Islet of Langerhans (tissue), 1 donor: ENCODE results near the gene DHRSX.
"Not testable (repeated sequence)": the region's sequence is repeated elsewhere in the genome, so short reads cannot be mapped to it uniquely, and the experiment has no call there.

ENCODE experiments used
- FAIRE-seq: peaks from one replicate; lab custom pipeline; 2011; peaks lifted over from hg19 to GRCh38; lab: Jason Lieb, UNC

Gene DHRSX

DNA sequence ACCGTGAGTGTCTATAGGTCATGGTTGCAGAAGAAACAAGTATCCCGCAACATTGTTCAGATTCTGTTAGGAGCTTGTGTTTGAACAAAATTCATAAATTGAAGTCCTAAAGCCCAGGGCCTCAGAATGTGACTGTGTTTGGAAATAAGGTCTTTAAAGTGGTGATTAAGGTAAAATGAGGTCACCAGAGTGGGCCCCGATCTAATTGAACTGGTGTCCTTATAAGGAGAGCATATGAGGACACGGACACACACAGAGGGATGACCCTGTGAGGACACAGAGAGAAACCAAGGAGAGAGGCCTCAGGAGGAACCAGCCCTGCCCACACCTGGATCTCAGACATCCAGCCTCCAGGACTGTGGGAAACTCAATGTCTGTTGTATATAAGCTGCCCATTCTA is 76.9 kb downstream of the DHRSX start:
- FAIRE-seq = no peak

- FAIRE-seq = no peak
Observed at GRCh38 chrX:2423282-2423681, 77.5 kb downstream of the DHRSX start.

DNA sequence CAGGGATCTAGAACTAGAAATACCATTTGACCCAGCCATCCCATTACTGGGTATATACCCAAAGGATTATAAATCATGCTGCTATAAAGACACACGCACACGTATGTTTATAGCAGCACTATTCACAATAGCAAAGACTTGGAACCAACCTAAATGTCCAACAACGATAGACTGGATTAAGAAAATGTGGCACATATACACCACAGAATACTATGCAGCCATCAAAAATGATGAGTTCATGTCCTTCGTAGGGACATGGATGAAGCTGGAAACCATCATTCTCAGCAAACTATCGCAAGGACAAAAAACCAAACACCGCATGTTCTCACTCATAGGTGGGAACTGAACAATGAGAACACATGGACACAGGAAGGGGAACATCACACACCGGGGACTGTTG is 81.4 kb downstream of the DHRSX start:
- FAIRE-seq = not testable (repeated sequence)

GRCh38 chrX:2418000-2418399 is 82.8 kb downstream of the DHRSX start:
- FAIRE-seq = no peak

DNA sequence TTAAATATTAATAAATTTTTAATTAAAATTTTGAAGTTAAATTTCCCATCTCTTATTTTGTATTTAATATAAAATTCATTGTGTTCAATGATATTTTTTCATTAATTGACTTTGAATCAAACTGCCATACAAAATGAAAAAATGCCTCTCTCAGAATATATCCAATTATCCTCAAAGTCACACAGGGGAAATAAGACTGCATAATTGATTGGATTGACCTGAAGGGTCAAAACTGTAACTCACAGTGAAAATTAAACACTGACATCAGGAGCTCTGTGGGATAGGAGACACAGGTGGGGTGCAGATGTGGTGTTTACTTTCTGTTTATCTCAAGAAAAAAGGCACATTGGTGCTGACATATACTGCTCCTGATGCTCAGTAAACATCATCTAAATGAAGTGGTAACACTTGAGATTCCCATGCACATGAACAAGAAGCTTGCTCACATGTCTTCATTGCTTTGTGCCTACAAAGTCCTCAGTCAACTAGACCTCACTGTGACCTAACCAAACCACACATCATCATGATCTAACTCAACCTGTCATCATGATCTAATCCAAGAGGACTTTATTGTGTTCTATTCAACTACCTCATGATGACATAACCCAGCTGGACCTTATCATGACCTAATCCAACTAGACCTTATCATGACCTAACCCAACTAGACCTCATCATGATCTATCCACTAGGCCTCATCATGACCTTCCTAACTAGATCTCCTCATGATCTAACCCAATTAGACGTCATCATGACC is 83.7 kb downstream of the DHRSX start:
- no peak for FAIRE-seq

GRCh38 chrX:2414384-2414783 is 86.4 kb downstream of the DHRSX start:
- no peak for FAIRE-seq

DNA sequence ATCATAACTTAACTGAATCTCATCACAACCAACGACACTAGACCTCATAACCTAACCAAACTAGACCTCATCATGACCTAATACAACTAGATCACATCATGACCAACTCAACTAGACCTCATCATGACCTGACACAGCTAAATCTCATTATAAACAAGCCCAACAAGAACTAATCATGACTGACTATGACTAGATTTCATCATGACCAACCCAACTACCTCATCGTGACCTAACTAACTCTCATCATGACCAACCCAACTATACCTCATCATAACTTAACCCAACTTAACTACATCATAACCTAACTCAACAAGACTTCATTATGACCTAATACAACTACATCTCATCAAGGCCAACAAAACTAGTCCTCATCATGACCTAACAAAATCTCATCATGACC is 86.8 kb downstream of the DHRSX start:
- FAIRE-seq = no peak

DNA sequence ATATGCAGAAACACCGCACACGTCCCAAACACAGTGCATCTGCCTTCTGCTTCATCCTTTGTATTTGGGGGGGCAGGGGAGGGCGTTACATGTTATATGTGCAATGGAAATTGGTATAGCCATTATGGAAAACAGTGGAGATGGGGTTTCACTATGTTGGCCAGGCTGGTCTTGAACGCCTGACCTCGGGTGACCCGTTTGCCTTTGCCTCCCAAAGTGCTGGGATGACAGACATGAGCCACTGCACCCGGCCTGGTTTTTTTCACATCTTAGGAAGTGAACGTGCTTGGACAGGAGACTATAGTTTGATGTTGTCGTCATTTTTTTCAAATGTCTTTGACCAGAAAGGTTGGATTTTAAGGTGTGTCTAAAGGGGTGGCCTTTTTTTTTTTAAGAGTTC is 88.6 kb downstream of the DHRSX start:
- FAIRE-seq = no peak

DNA sequence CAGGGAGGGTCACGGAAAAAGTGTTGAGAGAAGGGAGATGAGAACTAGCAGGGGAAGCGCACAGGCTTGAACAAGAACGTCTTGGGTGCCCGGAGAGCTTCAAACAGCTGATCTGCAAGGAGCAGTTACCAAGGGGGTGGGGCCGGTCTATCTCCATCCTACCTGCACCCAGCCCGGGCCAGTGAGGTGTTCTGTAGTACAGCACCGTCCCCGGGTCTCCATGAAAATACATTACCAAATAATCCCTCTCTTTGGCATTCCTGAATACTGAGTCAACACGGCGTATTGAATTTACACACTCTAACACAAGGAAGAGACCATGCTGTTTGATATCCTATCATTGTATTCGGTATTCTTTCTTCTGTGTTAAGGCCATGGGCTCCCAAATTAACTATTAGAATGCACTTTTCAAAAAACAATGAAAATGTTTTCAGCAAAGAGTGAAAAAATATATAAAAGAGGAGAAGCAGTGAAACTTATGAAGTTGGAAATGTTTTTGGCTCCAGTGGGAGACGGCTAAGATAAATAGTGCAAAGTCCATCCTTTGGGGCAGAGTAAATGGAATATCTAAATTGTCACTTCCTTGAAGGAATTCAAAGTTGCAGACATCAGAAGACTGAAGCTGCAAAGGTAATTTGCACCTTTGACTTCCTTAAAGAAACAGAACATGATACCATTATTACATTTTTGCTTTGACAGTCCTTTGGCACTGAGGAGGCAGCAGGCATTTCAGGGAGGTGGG is 90.3 kb downstream of the DHRSX start:
- no peak for FAIRE-seq

DNA sequence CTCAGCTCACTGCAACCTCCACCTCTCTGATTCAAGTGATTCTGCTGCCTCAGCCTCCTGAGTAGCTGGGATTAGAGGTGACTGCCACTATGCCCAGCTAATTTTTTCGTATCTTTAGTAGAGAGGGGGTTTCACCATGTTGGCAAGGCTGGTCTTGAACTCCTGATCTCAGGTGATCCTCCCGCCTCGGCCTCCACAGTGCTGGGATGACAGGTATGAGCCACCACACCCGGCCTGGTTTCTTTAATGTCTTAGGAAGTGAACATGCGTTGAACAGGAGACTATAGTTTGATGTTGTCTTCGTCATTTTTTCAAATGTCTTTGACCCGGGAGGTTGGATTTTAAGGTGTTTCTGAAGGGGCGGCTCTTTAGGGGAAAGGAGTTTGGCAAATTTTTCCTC is 91.0 kb downstream of the DHRSX start:
- FAIRE-seq = no peak

DNA sequence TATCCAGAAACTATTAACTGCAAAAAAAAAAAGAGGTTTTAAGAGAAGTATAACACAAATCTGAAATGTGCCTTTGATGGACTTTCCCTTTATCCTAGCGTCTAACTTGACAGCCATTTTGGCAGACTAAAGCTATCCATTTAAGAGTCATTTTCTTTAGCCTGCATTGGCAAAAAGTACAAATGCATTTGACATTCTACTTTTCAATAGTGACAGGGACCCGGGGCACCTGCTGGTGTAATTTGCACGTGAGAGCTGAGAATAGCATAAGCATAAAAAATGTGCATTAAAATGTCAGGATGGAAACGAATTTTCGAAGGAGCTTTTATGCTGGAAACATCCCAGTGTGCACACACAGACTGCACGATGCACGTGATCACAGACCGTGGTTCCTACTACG is 91.9 kb downstream of the DHRSX start:
- no peak for FAIRE-seq

GRCh38 chrX:2406891-2407518 is 93.8 kb downstream of the DHRSX start:
- no peak for FAIRE-seq

DNA sequence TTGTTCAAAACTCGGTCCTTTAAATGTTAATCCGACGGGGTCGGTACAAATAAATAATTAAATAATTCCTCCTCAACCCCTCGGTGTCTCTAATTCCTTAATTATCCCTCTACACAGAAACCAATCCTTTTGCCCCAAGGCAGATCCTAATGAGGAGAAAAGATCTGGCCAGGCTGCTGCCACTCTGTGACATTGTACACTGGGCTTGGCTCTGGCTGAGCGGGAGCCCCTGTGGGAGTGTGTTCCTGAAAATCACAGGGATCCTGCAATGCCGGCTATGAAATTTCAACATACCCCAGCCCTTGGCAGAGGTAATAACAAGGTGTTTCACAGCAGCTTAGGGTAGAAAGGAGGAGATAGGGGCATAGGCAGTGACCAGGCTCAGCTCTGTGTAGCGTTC is 96.0 kb downstream of the DHRSX start:
- FAIRE-seq = no peak

DNA sequence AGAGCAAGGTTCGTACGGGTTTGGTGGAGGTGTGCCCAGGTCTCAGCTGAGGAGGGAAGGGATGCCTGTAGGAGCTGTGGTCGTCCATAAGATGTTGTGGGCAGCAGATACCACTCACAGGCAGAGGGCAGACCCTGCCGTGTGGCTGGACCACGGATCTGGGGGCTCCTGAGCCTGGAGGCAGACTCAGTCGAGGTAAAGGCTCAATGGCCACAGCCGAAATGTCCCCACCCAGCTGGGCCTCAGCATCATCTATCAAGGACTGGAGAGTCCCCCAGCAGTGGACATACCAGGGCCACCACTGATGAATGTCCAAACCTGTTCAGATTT is 98.5 kb downstream of the DHRSX start:
- FAIRE-seq = no peak

- no peak for FAIRE-seq
Observed at GRCh38 chrX:2401590-2402360, 99.0 kb downstream of the DHRSX start.

DNA sequence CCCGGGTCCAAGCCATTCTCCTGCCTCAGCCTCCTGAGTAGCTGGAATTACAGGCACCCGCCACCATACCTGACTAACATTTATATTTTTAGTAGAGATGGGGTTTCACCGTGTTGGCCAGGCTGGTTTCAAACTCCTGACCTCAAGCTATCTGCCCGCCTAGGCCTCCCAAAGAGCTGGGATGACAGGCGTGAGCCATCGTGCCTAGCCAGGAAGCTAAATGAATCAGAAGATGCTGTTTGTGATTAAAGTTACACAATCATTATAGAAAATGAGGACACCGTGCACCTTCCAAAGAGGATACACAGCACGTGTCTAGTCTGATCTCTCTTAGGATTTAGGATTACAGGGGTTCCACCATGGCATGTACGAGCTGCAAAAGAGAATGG is 99.6 kb downstream of the DHRSX start:
- no peak for FAIRE-seq

DNA sequence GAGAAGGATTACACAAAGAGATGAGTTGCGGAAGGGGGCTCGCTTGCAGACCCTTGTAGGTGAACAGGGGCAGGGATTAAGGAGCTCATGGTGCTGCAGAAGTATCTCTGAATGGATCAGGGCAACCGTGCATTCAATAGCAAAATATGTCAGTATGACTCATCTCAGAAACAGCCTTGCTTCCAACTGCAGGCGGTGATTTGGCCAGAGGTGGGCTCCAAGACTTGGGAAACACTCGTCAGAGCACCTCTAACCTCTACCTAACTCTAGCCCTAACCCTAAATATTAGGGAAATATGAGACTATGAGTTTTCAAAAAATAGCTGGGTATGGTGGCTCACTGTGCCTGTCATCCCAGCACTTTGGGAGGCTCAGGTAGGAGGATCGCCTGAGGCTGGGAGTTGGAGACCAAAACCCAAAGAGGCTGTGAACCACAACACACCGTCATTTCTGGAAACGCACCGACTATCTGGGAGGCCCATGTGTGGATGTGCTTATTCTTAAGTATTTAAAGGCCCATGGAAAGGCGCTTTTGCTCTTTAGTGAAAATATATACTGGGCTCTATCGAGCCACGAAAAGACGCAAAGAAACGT is 102.6 kb downstream of the DHRSX start:
- FAIRE-seq = no peak

- FAIRE-seq = no peak
Observed at GRCh38 chrX:2397229-2398063, 103.3 kb downstream of the DHRSX start.

- FAIRE-seq = no peak
Observed at GRCh38 chrX:2395261-2395992, 105.3 kb downstream of the DHRSX start.

DNA sequence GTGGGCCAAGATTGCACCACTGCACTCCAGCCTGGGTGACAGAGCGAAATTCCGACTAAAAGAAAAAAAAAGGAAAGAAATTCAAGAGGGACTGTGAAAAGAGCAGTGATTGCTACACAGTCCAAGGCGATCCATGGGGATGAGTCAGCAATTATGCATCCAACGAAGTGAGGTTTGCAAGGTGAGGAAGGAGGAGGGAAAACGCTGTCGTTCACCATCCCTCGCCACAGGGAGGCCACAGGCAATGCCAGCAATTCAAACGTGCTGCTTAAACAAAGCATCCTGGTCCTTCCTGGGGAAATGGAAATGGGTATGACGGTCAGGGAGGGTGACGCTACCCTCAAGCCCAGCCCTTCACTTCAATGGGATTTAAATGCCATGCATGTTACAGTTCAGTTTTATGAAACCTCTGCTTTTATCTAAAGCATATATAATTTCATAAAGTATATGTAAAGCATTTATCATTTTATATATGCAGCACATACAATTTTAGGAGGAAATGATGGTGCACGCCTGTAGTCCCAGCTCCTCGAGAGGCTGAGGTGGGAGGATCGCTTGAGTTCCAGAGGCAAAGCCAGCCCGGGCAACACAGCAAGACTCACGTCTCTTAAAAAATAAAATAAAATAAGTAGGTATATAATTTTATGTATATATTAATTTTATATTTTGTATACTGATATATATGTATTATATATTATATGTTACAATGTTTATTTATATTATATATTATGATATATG is 108.7 kb downstream of the DHRSX start:
- no peak for FAIRE-seq
